ENCODE data around the gene FAM171A1. TPM values are rescaled to one million over a fixed set of nuclear protein-coding genes. Genes with fewer than 3 reads are reported as not detected.

The FAM171A1 gene
- total RNA-seq, 2 donors from 2014 or later = 36.5 to 39.0 TPM

- DNase-seq = no peak
- WGBS, 2 experiments (ENCODE audit: insufficient coverage in 1 of 2, insufficient read length in 1 of 2) = 92 to 94% methylated on average over 8 of the region's 8 CpGs
- H3K4me3 ChIP-seq (ENCODE audit: low read length) = no peak overlapping the region
- H3K27me3 Mint-ChIP-seq (ENCODE audit: insufficient read depth) = no peaks in the 10 kb centered on the region
- no peak overlapping the region for H3K9ac ChIP-seq (ENCODE audit: extremely low read depth, low read length, poor library complexity, severe bottlenecking)
- no peaks in the 10 kb centered on the region for H3K27me3 ChIP-seq (ENCODE audit: control insufficient read depth, insufficient read depth, low read length, poor library complexity, severe bottlenecking)
- no peak overlapping the region for H3K27ac ChIP-seq (ENCODE audit: low read depth, low read length)
- peaks cover 4% of the 10 kb centered on the region for H3K4me1 ChIP-seq (ENCODE audit: control insufficient read depth, insufficient read depth, low read length)
- H3K9me3 ChIP-seq (ENCODE audit: control insufficient read depth, low read length) = peaks cover 2% of the 10 kb centered on the region
- peaks cover 25% of the 10 kb centered on the region for H3K36me3 Mint-ChIP-seq (ENCODE audit: low read depth)
- H3K4me3 Mint-ChIP-seq = no peak overlapping the region
- H3K9me3 Mint-ChIP-seq = peaks cover 12% of the 10 kb centered on the region
- H3K27ac Mint-ChIP-seq = no peak overlapping the region
- peaks cover 3% of the 10 kb centered on the region for H3K36me3 ChIP-seq (ENCODE audit: control insufficient read depth, insufficient read depth, low read length)
- TF ChIP-seq, protein P1, sequence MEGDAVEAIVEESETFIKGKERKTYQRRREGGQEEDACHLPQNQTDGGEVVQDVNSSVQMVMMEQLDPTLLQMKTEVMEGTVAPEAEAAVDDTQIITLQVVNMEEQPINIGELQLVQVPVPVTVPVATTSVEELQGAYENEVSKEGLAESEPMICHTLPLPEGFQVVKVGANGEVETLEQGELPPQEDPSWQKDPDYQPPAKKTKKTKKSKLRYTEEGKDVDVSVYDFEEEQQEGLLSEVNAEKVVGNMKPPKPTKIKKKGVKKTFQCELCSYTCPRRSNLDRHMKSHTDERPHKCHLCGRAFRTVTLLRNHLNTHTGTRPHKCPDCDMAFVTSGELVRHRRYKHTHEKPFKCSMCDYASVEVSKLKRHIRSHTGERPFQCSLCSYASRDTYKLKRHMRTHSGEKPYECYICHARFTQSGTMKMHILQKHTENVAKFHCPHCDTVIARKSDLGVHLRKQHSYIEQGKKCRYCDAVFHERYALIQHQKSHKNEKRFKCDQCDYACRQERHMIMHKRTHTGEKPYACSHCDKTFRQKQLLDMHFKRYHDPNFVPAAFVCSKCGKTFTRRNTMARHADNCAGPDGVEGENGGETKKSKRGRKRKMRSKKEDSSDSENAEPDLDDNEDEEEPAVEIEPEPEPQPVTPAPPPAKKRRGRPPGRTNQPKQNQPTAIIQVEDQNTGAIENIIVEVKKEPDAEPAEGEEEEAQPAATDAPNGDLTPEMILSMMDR (conservative IDR thresholded peaks at IDR 0.05) = no peak
- H3K4me1 Mint-ChIP-seq = peaks cover 10% of the 10 kb centered on the region
Measured at GRCh38 chr10:15263657-15264323, 107.3 kb downstream of the FAM171A1 start.

DNA sequence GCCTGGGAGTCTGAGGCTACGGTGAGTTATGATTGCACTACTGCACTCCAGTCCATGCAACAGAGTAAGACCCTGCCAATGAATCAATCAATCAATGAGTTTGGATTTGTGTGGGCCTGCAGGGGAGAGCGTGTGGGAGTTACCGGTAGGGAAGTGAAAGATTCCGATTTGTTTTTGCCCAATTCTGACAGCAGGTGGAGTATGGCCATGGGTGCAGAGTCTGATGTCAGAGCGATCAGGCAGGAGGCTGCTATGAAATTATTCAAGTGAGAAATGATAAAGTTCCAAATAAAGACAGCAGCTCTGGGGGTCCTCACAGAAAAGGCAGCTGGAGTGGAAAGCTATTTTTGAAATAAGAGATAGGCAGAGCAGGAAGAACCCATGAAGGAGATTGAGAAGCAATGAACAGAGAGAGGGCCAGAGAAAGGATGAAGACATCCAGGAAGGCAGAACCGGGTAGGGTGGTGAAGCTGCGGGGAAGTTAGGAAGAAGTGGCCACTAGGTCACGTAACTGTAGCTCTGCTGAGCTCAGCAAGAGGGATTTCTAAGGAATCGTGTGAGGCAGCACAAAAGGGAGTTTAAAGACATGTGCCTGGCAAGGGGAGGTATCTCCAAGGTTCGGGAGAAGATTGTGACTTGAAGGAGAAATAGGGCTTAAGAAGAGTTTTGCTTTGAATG is 108.9 kb downstream of the FAM171A1 start:
- no peak overlapping the region for H3K4me3 ChIP-seq (ENCODE audit: low read length)
- peaks cover 3% of the 10 kb centered on the region for H3K36me3 ChIP-seq (ENCODE audit: control insufficient read depth, insufficient read depth, low read length)
- H3K4me1 Mint-ChIP-seq = peaks cover 10% of the 10 kb centered on the region
- H3K4me1 ChIP-seq (ENCODE audit: control insufficient read depth, insufficient read depth, low read length) = peaks cover 5% of the 10 kb centered on the region
- no peak overlapping the region for H3K27ac Mint-ChIP-seq
- no peak overlapping the region for H3K4me3 Mint-ChIP-seq
- peaks cover 12% of the 10 kb centered on the region for H3K36me3 Mint-ChIP-seq (ENCODE audit: low read depth)
- TF ChIP-seq, protein P1 (conservative IDR thresholded peaks at IDR 0.05) = peak; percentile 61
- DNase-seq = no peak
- H3K27me3 Mint-ChIP-seq (ENCODE audit: insufficient read depth) = no peaks in the 10 kb centered on the region
- H3K27me3 ChIP-seq (ENCODE audit: control insufficient read depth, insufficient read depth, low read length, poor library complexity, severe bottlenecking) = no peaks in the 10 kb centered on the region
- H3K9me3 Mint-ChIP-seq = no peaks in the 10 kb centered on the region
- 85 to 89% methylated on average over 10 of the region's 10 CpGs for WGBS, 2 experiments (ENCODE audit: insufficient coverage in 1 of 2, insufficient read length in 1 of 2)
- no peak overlapping the region for H3K27ac ChIP-seq (ENCODE audit: low read depth, low read length)
- no peak overlapping the region for H3K9ac ChIP-seq (ENCODE audit: extremely low read depth, low read length, poor library complexity, severe bottlenecking)
- H3K9me3 ChIP-seq (ENCODE audit: control insufficient read depth, low read length) = no peaks in the 10 kb centered on the region

GRCh38 chr10:15259136-15259535 is 112.0 kb downstream of the FAM171A1 start:
- H3K9me3 ChIP-seq (ENCODE audit: control insufficient read depth, low read length) = no peaks in the 10 kb centered on the region
- DNase-seq = no peak
- Mint-ChIP-seq H3K9me3 (no peaks in the 10 kb centered on the region), H3K4me3 (no peak overlapping the region), H3K27me3 (ENCODE audit: insufficient read depth) (no peaks in the 10 kb centered on the region), H3K27ac (no peak overlapping the region), H3K36me3 (ENCODE audit: low read depth) (no peaks in the 10 kb centered on the region), H3K4me1 (peaks cover 25% of the 10 kb centered on the region)
- TF ChIP-seq, protein P1 (conservative IDR thresholded peaks at IDR 0.05) = no peak
- H3K9ac ChIP-seq (ENCODE audit: extremely low read depth, low read length, poor library complexity, severe bottlenecking) = no peak overlapping the region
- no peaks in the 10 kb centered on the region for H3K36me3 ChIP-seq (ENCODE audit: control insufficient read depth, insufficient read depth, low read length)
- no peaks in the 10 kb centered on the region for H3K27me3 ChIP-seq (ENCODE audit: control insufficient read depth, insufficient read depth, low read length, poor library complexity, severe bottlenecking)
- WGBS, 2 experiments (ENCODE audit: insufficient coverage in 1 of 2, insufficient read length in 1 of 2) = 96 to 100% methylated on average over 2 of the region's 2 CpGs
- peaks cover 12% of the 10 kb centered on the region for H3K4me1 ChIP-seq (ENCODE audit: control insufficient read depth, insufficient read depth, low read length)
- no peak overlapping the region for H3K4me3 ChIP-seq (ENCODE audit: low read length)
- no peak overlapping the region for H3K27ac ChIP-seq (ENCODE audit: low read depth, low read length)
